Esophagus (tissue), 2 donors: ENCODE measurements around the gene TSPAN6. TPM values are rescaled to one million over a fixed set of nuclear protein-coding genes. Genes with fewer than 3 reads are reported as not detected.

ENCODE experiments used
- H3K27ac ChIP-seq, 2 donors: one replicate each; pipeline ENCODE4 v1.5.1; 2013; ENCODE audit warnings: low read depth in 2 of 2, mild to moderate bottlenecking in 2 of 2, inconsistent platforms in 1 of 2, low read length in 1 of 2, moderate library complexity in 1 of 2
- H3K27me3 ChIP-seq, 2 donors: one replicate each; pipeline ENCODE4 v1.6.1; 2013; ENCODE audit warnings: low read length in 2 of 2, control low read depth in 1 of 2, mild to moderate bottlenecking in 1 of 2; ENCODE audit not compliant: insufficient read depth in 2 of 2, control insufficient read depth in 1 of 2
- H3K36me3 ChIP-seq, 2 donors: one replicate each; pipeline ENCODE4 v1.6.1; 2013; ENCODE audit warnings: low read length in 1 of 2; ENCODE audit not compliant: control insufficient read depth in 2 of 2, insufficient read depth in 2 of 2
- H3K4me1 ChIP-seq, 2 donors: one replicate each; pipeline ENCODE4 v1.6.1; 2013; ENCODE audit warnings: low read length in 1 of 2; ENCODE audit not compliant: control insufficient read depth in 2 of 2, insufficient read depth in 2 of 2
- H3K4me3 ChIP-seq, 2 donors: one replicate each; pipeline ENCODE4 v1.5.1; 2013; ENCODE audit warnings: low read length in 2 of 2, mild to moderate bottlenecking in 2 of 2, low read depth in 1 of 2, moderate library complexity in 1 of 2
- H3K9me3 ChIP-seq, 2 donors: one replicate each; pipeline ENCODE4 v1.6.1; 2013; ENCODE audit warnings: mild to moderate bottlenecking in 2 of 2, low read depth in 1 of 2, low read length in 1 of 2, moderate library complexity in 1 of 2; ENCODE audit not compliant: control insufficient read depth in 2 of 2, insufficient read depth in 1 of 2
- WGBS, 2 donors: extraction: QIAGEN DNeasy Blood & Tissue Kit; methylation state at CpG; one replicate each; pipeline ENCODE4 v1.1.7; 2013; 5-methylcytosine and 5-hydroxymethylcytosine counted together
- polyA plus RNA-seq, 2 donors: library from polyadenylated mRNA; stranded (reverse); fragments of 200-250 nt; gene quantifications; one replicate each; pipeline ENCODE4 v1.2.3, GENCODE V29; 2013
- donor health status: healthy with polysubstance abuse.
- donor health status: Bipolar disorder and iron deficiency.

Gene TSPAN6
- polyA plus RNA-seq, 2 donors: 50.1 to 55.4 TPM

DNA sequence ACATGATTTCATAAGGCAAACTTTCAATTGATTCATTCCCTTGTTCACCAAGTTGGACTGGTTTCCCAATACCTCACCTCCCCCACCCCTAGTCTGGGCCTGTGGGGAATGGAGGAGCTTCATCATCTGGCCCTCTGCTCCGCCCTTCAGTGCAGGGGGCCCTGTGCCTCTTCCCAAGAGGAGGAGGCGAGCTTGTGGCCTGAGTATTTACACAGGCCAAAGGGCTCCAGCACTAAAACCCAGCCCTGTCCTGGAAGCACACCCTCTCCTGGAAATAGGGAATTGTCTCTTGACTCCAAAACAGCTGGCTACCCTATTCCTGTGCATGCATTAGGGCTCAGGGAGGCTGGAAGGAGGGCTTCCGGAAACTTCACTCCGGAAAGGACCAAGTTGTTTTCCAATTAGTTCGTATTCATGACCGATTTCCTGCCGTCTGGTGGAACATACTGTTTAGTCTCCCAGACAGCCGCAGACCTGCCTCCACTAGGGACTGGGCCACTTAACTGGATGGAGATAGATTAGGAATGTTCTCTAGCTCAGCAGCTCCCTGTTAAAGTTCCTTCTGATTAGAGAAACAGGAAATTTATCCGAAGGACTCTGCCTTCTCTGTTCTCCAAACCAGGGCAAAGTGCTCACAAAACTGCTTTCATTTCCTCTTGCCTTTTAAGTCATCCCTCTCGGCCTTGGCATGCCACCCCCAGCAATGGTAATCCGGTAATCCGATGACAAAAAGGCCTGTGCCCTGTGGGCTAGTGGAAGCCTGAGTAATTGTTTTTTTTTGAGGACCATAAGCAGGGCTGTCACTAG is 13.1 kb upstream of the TSPAN6 start:
- H3K4me1 ChIP-seq: peaks cover 0 to 3% of the 10 kb centered on the region in 2 donors
- H3K27me3 ChIP-seq: no peaks in the 10 kb centered on the region
- H3K4me3 ChIP-seq: no peak overlapping the region
- H3K36me3 ChIP-seq: no peaks in the 10 kb centered on the region
- 43 to 49% methylated on average over 12 of the region's 12 CpGs for WGBS, 2 donors
- peak overlapping the region; percentile 73 to 74 for H3K27ac ChIP-seq
- H3K9me3 ChIP-seq: no peaks in the 10 kb centered on the region

- Histone ChIP-seq H3K27ac (peak overlapping the region; percentile 54 to 56), H3K36me3 (no peaks in the 10 kb centered on the region), H3K27me3 (no peaks in the 10 kb centered on the region), H3K4me1 (peaks cover 0 to 3% of the 10 kb centered on the region in 2 donors), H3K9me3 (no peaks in the 10 kb centered on the region), H3K4me3 (no peak overlapping the region)
- WGBS, 2 donors: 63 to 73% methylated on average over 8 of the region's 8 CpGs
Observed at GRCh38 chrX:100648458-100649417, 12.1 kb upstream of the TSPAN6 start.

DNA sequence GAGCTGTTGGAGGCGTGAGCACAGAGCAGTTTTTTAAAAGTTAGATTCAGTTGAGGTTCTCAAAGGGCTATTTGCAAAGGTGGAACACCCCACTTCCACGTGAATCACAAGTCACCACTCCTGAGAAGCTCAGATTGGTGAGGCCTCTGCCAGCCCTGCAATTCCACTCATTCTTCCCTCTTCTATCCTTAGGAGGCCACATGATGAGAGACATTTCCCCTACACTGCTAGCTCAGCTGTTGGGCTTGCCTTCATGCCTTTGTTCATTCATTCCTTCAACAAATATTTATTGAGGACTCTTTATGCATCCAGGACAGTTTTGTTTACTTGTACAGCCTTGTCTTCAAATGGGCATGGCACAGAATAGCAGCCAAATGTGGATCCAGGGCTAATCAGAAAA is 11.1 kb upstream of the TSPAN6 start:
- Histone ChIP-seq H3K4me1 (peaks cover 0 to 3% of the 10 kb centered on the region in 2 donors), H3K36me3 (no peaks in the 10 kb centered on the region), H3K27ac (no peak overlapping the region), H3K4me3 (no peak overlapping the region), H3K27me3 (no peaks in the 10 kb centered on the region), H3K9me3 (no peaks in the 10 kb centered on the region)
- 38 to 85% methylated on average over 2 of the region's 2 CpGs for WGBS, 2 donors

DNA sequence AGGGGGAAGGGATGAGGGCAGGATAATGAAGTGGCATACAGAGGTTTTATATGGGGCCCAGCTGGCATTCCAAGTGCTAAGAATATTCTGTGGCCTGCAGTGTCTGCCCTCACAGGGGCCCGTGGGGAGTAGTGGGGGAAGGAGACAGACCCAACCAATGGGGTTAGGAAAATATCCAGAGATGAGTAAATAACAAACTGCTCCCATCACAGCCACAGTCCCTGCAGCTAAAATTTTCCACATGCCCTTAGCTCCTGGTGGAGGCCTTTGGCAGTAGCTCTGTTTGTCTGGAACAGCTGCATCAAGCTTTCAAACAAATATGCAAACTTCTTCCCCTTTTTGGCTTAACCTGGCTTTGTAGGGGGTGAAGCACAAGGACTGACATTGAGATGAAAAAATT is 10.5 kb upstream of the TSPAN6 start:
- no peaks in the 10 kb centered on the region for H3K36me3 ChIP-seq
- peaks cover 0 to 3% of the 10 kb centered on the region in 2 donors for H3K4me1 ChIP-seq
- no peaks in the 10 kb centered on the region for H3K27me3 ChIP-seq
- no peaks in the 10 kb centered on the region for H3K9me3 ChIP-seq
- no peak overlapping the region for H3K4me3 ChIP-seq
- WGBS, 2 donors: 23 to 44% methylated on average over 1 of the region's 1 CpG
- peak overlapping the region in 1 of 2 donors; percentile 8 for H3K27ac ChIP-seq

- H3K4me3 ChIP-seq: peak overlapping the region in 1 of 2 donors; percentile 16
- H3K36me3 ChIP-seq: no peaks in the 10 kb centered on the region
- no peaks in the 10 kb centered on the region for H3K27me3 ChIP-seq
- 61 to 70% methylated on average over 4 of the region's 4 CpGs for WGBS, 2 donors
- peaks cover 0 to 3% of the 10 kb centered on the region in 2 donors for H3K4me1 ChIP-seq
- peak overlapping the region in 1 of 2 donors; percentile 20 for H3K27ac ChIP-seq
- no peaks in the 10 kb centered on the region for H3K9me3 ChIP-seq
Observed at GRCh38 chrX:100645106-100645505, 8.5 kb upstream of the TSPAN6 start.

DNA sequence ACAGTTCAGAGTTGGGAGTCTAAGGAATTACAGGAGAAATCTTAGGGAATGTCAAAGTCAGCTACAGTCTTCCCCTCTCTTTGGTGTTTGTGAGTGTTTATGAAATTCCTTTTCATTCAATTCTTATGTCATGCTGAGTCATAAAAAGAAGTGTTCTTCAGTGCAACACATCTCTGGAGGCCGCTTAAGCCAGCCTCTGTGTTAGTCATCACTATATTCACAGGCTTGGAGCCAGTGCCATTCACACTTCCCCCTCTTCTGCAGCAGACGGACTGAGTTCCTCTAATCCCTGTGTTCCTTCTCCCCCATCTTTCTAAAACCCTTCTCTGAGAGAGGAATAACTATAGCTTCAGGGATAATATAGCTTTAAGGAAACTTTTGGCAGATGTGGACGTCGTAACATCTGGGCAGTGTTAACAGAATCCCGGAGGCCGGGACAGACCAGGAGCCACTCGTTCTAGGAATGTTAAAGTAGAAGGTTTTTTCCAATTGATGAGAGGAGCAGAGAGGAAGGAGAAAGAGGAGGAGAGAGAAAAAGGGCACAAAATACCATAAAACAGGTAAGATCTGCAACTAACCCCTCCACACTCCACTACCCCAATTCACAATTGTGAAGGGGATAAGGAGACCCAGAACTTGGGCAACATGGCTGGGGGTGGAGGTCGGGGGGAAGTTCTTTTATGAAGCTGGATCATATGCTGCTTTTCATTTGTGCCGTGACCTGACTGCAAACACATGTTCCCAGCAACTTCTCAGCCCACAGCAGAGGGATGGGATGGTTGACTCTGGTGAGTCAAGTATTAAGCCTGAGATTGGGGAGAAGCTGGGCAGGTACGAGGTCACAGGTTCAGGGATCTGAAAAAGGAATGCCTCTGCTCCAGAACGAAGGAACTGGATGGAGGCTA is 7.6 kb upstream of the TSPAN6 start, which contains the start of gene SRPX2:
Gene SRPX2, plus strand, starts transcription at position 244 of the 905 bp plus-strand sequence. CDS start 2,124 bp downstream, outside the sequence.
- Histone ChIP-seq H3K27ac (peak within 1 kb of the TSS; percentile 79 to 95), H3K27me3 (no peaks in the 10 kb centered on the region), H3K36me3 (no peaks in the 10 kb centered on the region), H3K4me1 (no peaks in the 10 kb centered on the region), H3K9me3 (no peaks in the 10 kb centered on the region), H3K4me3 (peak within 1 kb of the TSS; percentile 37 to 45)
- 26 to 43% methylated on average over 11 of the region's 11 CpGs for WGBS, 2 donors

- H3K36me3 ChIP-seq: no peaks in the 10 kb centered on the region
- no peak overlapping the region for H3K4me3 ChIP-seq
- H3K9me3 ChIP-seq: no peaks in the 10 kb centered on the region
- H3K27ac ChIP-seq: peak overlapping the region; percentile 79 to 95
- no peaks in the 10 kb centered on the region for H3K27me3 ChIP-seq
- H3K4me1 ChIP-seq: no peaks in the 10 kb centered on the region
- whole genome bisulfite sequencing, 2 donors: 53 to 82% methylated on average over 11 of the region's 11 CpGs
Observed at GRCh38 chrX:100643212-100643611, 6.6 kb upstream of the TSPAN6 start.

GRCh38 chrX:100642290-100642689 is 5.7 kb upstream of the TSPAN6 start:
- no peaks in the 10 kb centered on the region for H3K36me3 ChIP-seq
- no peaks in the 10 kb centered on the region for H3K9me3 ChIP-seq
- H3K27me3 ChIP-seq: no peaks in the 10 kb centered on the region
- H3K4me1 ChIP-seq: no peaks in the 10 kb centered on the region
- 42 to 45% methylated on average over 3 of the region's 3 CpGs for WGBS, 2 donors
- H3K27ac ChIP-seq: no peak overlapping the region
- no peak overlapping the region for H3K4me3 ChIP-seq

- Histone ChIP-seq H3K27me3 (no peaks in the 10 kb centered on the region), H3K4me1 (no peaks in the 10 kb centered on the region), H3K36me3 (no peaks in the 10 kb centered on the region), H3K27ac (peak overlapping the region in 1 of 2 donors; percentile 47), H3K9me3 (no peaks in the 10 kb centered on the region), H3K4me3 (peak overlapping the region; percentile 56 to 62)
- WGBS, 2 donors: 18 to 39% methylated on average over 8 of the region's 8 CpGs
Observed at GRCh38 chrX:100635989-100636320, 651 bp downstream of the TSPAN6 start.
